Liver (tissue), 3 donors: ENCODE results near the gene ARPC1A.
"Not testable (repeated sequence)": the region's sequence is repeated elsewhere in the genome, so short reads cannot be mapped to it uniquely, and the experiment has no call there.

Experiments
- CTCF ChIP-seq: fragments of 150-350 bp; IDR thresholded peaks from 2 replicates; pipeline ENCODE4 v1.5.1; 2017; ENCODE audit warnings: improper control_type of control experiment, low read depth, low read length; ENCODE audit not compliant: missing input control
- EGR1 ChIP-seq, 2 donors: IDR thresholded peaks; 2 replicates each; pipeline ENCODE4 v1.6.1; 2016 to 2018; ENCODE audit warnings: antibody characterized with exemption in 2 of 2, low read depth in 2 of 2
- FOXA1 ChIP-seq: IDR thresholded peaks from 2 replicates; pipeline ENCODE4 v1.6.1; 2016; ENCODE audit warnings: antibody characterized with exemption
- GABPA ChIP-seq, 2 donors: IDR thresholded peaks in 1 of 2; conservative IDR thresholded peaks in 1 of 2; 2 replicates each; pipeline ENCODE4 v1.6.1; 2016; ENCODE audit warnings: antibody characterized with exemption in 2 of 2, mild to moderate bottlenecking in 1 of 2, moderate library complexity in 1 of 2
- JUND ChIP-seq, 2 donors: IDR thresholded peaks; 2 replicates each; pipeline ENCODE4 v1.6.1; 2016; ENCODE audit warnings: antibody characterized with exemption in 2 of 2
- MAX ChIP-seq: IDR thresholded peaks from 2 replicates; pipeline ENCODE4 v1.6.1; 2016; ENCODE audit warnings: antibody characterized with exemption
- RAD21 ChIP-seq, 2 donors: IDR thresholded peaks; 2 replicates each; pipeline ENCODE4 v1.6.1; 2016; ENCODE audit warnings: antibody characterized with exemption in 2 of 2, mild to moderate bottlenecking in 2 of 2
- RXRA ChIP-seq, 2 donors: IDR thresholded peaks; 2 replicates each; pipeline ENCODE4 v1.6.1; 2017 to 2018; ENCODE audit warnings: antibody characterized with exemption in 2 of 2, mild to moderate bottlenecking in 1 of 2
- SP1 ChIP-seq: IDR thresholded peaks from 2 replicates; pipeline ENCODE4 v1.6.1; 2018; ENCODE audit warnings: antibody characterized with exemption, mild to moderate bottlenecking
- TAF1 ChIP-seq: conservative IDR thresholded peaks from 2 replicates; pipeline ENCODE4 v1.6.1; 2016; ENCODE audit warnings: antibody characterized with exemption, mild to moderate bottlenecking
- ZBTB33 ChIP-seq: IDR thresholded peaks from 2 replicates; pipeline ENCODE4 v1.6.1; 2016; ENCODE audit warnings: antibody characterized with exemption
- TF ChIP-seq, protein P1 (sequence below): IDR thresholded peaks from 2 replicates; pipeline ENCODE4 v1.6.1; 2016; ENCODE audit warnings: antibody characterized with exemption, mild to moderate bottlenecking
- TF ChIP-seq, protein P2 (sequence below): IDR thresholded peaks from 2 replicates; pipeline ENCODE4 v1.6.1; 2016; ENCODE audit warnings: antibody characterized with exemption
- donor health status: healthy.
- donor health status: healthy.

- TF ChIP-seq CTCF; RAD21 (IDR thresholded peaks at IDR 0.05); ZBTB33; JUND (IDR thresholded peaks at IDR 0.05); EGR1 (IDR thresholded peaks at IDR 0.05; ENCODE audit: low read depth in 2 of 2); FOXA1; GABPA (IDR thresholded peaks at IDR 0.05 in 1 of 2, conservative IDR thresholded peaks at IDR 0.05 in 1 of 2); MAX; TAF1; RXRA (IDR thresholded peaks at IDR 0.05); SP1: not testable (repeated sequence)
- TF ChIP-seq, protein P1, sequence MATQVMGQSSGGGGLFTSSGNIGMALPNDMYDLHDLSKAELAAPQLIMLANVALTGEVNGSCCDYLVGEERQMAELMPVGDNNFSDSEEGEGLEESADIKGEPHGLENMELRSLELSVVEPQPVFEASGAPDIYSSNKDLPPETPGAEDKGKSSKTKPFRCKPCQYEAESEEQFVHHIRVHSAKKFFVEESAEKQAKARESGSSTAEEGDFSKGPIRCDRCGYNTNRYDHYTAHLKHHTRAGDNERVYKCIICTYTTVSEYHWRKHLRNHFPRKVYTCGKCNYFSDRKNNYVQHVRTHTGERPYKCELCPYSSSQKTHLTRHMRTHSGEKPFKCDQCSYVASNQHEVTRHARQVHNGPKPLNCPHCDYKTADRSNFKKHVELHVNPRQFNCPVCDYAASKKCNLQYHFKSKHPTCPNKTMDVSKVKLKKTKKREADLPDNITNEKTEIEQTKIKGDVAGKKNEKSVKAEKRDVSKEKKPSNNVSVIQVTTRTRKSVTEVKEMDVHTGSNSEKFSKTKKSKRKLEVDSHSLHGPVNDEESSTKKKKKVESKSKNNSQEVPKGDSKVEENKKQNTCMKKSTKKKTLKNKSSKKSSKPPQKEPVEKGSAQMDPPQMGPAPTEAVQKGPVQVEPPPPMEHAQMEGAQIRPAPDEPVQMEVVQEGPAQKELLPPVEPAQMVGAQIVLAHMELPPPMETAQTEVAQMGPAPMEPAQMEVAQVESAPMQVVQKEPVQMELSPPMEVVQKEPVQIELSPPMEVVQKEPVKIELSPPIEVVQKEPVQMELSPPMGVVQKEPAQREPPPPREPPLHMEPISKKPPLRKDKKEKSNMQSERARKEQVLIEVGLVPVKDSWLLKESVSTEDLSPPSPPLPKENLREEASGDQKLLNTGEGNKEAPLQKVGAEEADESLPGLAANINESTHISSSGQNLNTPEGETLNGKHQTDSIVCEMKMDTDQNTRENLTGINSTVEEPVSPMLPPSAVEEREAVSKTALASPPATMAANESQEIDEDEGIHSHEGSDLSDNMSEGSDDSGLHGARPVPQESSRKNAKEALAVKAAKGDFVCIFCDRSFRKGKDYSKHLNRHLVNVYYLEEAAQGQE, result not testable (repeated sequence)
- TF ChIP-seq, protein P2, sequence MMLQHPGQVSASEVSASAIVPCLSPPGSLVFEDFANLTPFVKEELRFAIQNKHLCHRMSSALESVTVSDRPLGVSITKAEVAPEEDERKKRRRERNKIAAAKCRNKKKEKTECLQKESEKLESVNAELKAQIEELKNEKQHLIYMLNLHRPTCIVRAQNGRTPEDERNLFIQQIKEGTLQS, result not testable (repeated sequence)
Measured at GRCh38 chr7:99330314-99330961, 4.7 kb downstream of the ARPC1A start.
